Measurements from ENCODE around the gene ADPRHL1.

ADPRHL1 gene

DNA sequence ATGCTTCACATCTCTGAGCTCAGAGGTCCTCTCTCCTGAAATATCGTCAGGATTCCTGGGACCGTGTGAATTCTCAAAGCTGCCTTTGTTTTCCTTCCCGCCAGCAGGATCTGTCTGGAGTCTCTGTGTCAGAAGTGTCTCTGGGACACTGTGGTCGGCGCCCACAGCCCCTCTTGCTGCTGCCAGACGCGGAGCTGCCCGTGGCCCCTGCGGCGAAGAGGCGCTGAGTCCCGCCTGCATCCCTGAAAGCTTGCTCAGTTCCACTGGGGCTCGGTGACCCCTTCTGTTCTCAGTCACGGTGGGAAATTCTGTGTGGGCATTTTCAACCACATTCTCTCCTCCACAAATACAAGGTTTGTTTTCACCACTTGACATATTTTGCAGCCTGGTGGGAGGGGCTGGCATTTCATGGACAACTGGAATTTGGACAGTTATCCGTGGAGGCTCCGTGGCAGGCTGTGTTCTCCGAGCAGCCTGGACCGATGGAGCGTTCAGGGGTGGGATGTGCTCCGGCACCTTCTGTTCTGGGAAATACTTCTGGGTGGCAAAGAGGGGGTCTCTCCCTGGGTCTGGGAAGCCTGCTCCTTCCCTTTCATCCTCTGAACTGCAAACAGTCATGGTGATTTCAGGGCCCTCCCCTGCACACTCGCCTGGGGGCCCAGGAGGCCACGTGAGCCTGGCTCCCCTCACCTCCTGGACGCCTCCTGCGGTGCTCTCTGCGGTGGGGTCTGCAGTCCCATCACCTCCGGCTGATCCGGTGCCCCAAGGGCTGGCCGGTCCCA, 46.8 kb downstream of the ADPRHL1 start:
- Mint-ChIP-seq H3K27ac (no peak overlapping the region), H3K9me3 (no peaks in the 10 kb centered on the region), H3K4me1 (ENCODE audit: low read depth) (no peaks in the 10 kb centered on the region), H3K36me3 (ENCODE audit: low read depth) (no peaks in the 10 kb centered on the region), H3K27me3 (ENCODE audit: low read depth) (no peaks in the 10 kb centered on the region), H3K4me3 (no peak overlapping the region)
- no peak for DNase-seq (ENCODE audit: low spot score)

- Mint-ChIP-seq H3K4me3 (no peak overlapping the region), H3K9me3 (no peaks in the 10 kb centered on the region), H3K27ac (no peak overlapping the region), H3K27me3 (ENCODE audit: low read depth) (no peaks in the 10 kb centered on the region), H3K36me3 (ENCODE audit: low read depth) (no peaks in the 10 kb centered on the region), H3K4me1 (ENCODE audit: low read depth) (no peaks in the 10 kb centered on the region)
- no peak for DNase-seq (ENCODE audit: low spot score)
Measured at GRCh38 chr13:113405481-113406300, 47.6 kb downstream of the ADPRHL1 start.

GRCh38 chr13:113404723-113405471, 48.4 kb downstream of the ADPRHL1 start:
- Mint-ChIP-seq H3K27me3 (ENCODE audit: low read depth) (no peaks in the 10 kb centered on the region), H3K4me1 (ENCODE audit: low read depth) (no peaks in the 10 kb centered on the region), H3K9me3 (no peaks in the 10 kb centered on the region), H3K27ac (no peak overlapping the region), H3K36me3 (ENCODE audit: low read depth) (no peaks in the 10 kb centered on the region), H3K4me3 (no peak overlapping the region)
- DNase-seq (ENCODE audit: low spot score): no peak

- no peak for DNase-seq (ENCODE audit: low spot score)
- no peak overlapping the region for H3K4me3 Mint-ChIP-seq
- no peaks in the 10 kb centered on the region for H3K27me3 Mint-ChIP-seq (ENCODE audit: low read depth)
- H3K9me3 Mint-ChIP-seq: no peaks in the 10 kb centered on the region
- H3K36me3 Mint-ChIP-seq (ENCODE audit: low read depth): no peaks in the 10 kb centered on the region
- H3K4me1 Mint-ChIP-seq (ENCODE audit: low read depth): no peaks in the 10 kb centered on the region
- H3K27ac Mint-ChIP-seq: no peak overlapping the region
Measured at GRCh38 chr13:113404366-113404722, 48.9 kb downstream of the ADPRHL1 start.

DNA sequence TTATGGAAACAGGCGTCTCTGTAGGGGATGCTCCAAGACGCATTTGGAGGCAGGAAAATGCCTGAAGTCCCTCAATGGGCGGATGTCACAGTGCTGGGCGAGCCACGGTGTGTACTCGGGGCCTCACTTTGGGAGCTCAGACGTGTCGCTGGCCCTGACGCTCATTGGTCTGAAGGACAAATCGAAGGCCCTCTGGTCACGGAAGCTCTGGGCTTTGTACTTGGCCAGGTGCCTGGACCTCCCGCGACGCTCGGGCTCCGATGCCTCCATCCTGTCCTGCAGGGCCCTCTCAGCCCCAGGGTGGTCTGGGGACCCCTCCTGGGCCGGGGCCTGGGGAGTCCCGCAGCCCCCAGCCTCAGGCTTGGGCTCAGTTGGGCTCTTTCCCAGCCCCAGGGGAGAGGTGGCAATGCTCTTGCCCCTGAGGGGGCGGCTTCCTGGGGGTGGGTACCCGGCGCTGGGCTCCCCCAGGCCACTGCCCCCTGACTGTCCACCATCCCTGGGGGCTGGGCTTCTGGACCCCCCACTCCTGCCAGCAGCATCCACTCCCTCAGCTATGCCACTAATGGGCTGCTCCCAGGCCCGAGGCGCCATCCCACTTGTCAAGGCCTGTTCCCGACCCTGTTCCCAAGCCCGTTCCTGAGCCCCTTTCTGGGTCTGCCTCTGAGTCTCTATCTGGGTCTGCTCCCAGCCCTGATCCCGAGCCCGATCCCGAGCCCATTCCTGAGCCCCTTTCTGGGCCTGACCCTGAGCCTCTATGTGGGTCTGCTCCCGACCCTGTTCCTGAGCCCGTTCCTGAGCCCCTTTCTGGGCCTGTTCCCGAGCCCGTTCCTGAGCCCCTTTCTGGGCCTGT, 49.8 kb downstream of the ADPRHL1 start:
- H3K4me1 Mint-ChIP-seq (ENCODE audit: low read depth): no peaks in the 10 kb centered on the region
- no peak overlapping the region for H3K4me3 Mint-ChIP-seq
- no peaks in the 10 kb centered on the region for H3K27me3 Mint-ChIP-seq (ENCODE audit: low read depth)
- H3K9me3 Mint-ChIP-seq: no peaks in the 10 kb centered on the region
- H3K27ac Mint-ChIP-seq: no peak overlapping the region
- no peaks in the 10 kb centered on the region for H3K36me3 Mint-ChIP-seq (ENCODE audit: low read depth)
- DNase-seq (ENCODE audit: low spot score): no peak

DNA sequence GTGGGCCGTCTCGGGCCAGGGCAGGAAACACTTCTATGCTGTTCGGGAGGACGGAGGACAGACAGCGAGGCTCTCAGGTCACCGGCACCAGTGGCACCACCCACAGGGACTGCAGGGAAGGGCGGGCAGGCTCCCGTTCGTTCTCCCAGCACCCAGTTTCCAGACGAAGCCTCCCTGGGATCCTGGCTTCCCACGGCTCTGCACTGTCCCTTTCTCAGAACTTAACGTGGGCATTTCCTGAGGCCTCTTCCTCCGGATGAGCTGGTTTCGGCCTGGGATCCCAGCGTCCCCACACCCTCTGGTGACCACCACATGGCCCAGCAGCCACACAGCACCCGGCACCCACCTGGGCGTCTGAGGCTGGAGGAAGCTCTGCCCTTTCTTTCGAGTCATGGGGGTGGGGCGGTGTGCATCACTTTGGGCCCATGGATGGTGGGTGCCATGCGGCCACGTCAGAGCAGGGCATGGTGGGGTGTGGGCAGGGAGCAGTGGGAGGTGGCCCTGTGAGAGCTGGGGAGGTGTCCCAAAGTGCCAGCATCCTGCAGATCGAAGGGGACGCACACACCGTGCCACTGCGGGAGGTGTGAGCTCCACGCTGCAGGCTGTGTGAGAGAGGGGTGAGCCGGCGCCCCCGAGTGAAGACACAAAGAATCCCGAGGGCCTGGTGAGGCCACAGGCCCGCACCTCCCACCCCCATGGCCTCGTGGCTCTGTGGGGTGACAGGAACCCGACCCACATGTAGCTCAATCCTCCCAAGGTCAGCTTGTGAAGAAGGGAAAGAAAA, 50.6 kb downstream of the ADPRHL1 start:
- Mint-ChIP-seq H3K36me3 (ENCODE audit: low read depth) (no peaks in the 10 kb centered on the region), H3K27ac (no peak overlapping the region), H3K27me3 (ENCODE audit: low read depth) (no peaks in the 10 kb centered on the region), H3K9me3 (no peaks in the 10 kb centered on the region), H3K4me1 (ENCODE audit: low read depth) (no peaks in the 10 kb centered on the region), H3K4me3 (no peak overlapping the region)
- no peak for DNase-seq (ENCODE audit: low spot score)

- Mint-ChIP-seq H3K36me3 (ENCODE audit: low read depth) (no peaks in the 10 kb centered on the region), H3K9me3 (no peaks in the 10 kb centered on the region), H3K4me3 (no peak overlapping the region), H3K27me3 (ENCODE audit: low read depth) (no peaks in the 10 kb centered on the region), H3K4me1 (ENCODE audit: low read depth) (no peaks in the 10 kb centered on the region), H3K27ac (no peak overlapping the region)
- no peak for DNase-seq (ENCODE audit: low spot score)
Measured at GRCh38 chr13:113401452-113402415, 51.6 kb downstream of the ADPRHL1 start.

DNA sequence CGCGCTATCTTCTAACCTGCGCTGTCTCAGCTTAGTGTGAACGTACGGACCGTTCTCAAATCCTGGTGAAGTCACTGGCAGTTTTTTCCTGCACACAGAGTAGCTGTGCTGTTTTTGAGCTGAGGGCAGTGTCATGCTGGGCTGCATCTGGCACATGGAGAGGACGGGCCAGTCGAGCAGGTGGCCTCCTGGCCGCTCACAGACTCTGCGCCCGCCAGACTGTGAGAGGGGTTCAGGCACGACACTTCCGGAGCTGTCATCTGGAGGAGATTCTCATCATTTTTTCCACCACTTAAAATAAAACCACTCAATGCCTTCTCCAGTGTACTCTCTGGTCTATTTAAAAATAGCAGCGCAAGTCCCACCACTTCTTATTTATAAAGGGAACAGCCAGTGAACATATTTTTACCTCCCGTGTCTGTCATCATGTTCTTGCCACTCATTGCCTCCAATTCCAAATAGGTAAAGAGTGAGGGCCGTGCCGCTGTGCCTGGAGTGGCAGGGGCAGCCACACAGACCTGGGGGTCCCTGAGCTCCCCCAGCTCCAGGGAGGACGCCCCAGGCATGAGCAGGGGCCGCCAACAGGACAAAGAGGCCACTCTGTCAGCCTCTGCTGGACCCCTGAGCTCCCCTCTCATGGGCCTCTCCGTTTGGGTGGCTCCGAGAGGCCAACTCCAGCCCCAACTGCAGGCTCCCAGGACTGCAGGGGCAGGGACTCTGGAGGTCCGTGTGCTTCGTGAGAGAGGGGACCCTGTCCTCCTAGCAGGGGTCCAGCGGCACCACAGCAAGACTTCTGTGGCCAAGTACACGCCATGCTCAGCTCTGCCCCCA, 52.5 kb downstream of the ADPRHL1 start:
- Mint-ChIP-seq H3K27me3 (ENCODE audit: low read depth) (no peaks in the 10 kb centered on the region), H3K9me3 (no peaks in the 10 kb centered on the region), H3K36me3 (ENCODE audit: low read depth) (no peaks in the 10 kb centered on the region), H3K27ac (no peak overlapping the region), H3K4me3 (no peak overlapping the region), H3K4me1 (ENCODE audit: low read depth) (no peaks in the 10 kb centered on the region)
- no peak for DNase-seq (ENCODE audit: low spot score)

GRCh38 chr13:113399755-113400149, 53.5 kb downstream of the ADPRHL1 start:
- no peak for DNase-seq (ENCODE audit: low spot score)
- Mint-ChIP-seq H3K9me3 (no peaks in the 10 kb centered on the region), H3K4me1 (ENCODE audit: low read depth) (no peaks in the 10 kb centered on the region)

GRCh38 chr13:113398963-113399754, 54.1 kb downstream of the ADPRHL1 start:
- H3K4me3 Mint-ChIP-seq: no peak overlapping the region
- no peak for DNase-seq (ENCODE audit: low spot score)
- no peaks in the 10 kb centered on the region for H3K4me1 Mint-ChIP-seq (ENCODE audit: low read depth)
- H3K27ac Mint-ChIP-seq: no peak overlapping the region
- H3K36me3 Mint-ChIP-seq (ENCODE audit: low read depth): no peaks in the 10 kb centered on the region
- H3K27me3 Mint-ChIP-seq (ENCODE audit: low read depth): no peaks in the 10 kb centered on the region
- H3K9me3 Mint-ChIP-seq: no peaks in the 10 kb centered on the region

More at GRCh38 chr13:113399755-113400149, 53.5 kb downstream of the ADPRHL1 start:
- H3K27me3 Mint-ChIP-seq (ENCODE audit: low read depth): no peaks in the 10 kb centered on the region
- no peak overlapping the region for H3K27ac Mint-ChIP-seq
- no peaks in the 10 kb centered on the region for H3K36me3 Mint-ChIP-seq (ENCODE audit: low read depth)
- H3K4me3 Mint-ChIP-seq: no peak overlapping the region
